Heart left ventricle (tissue), 16 donors: Measurements from ENCODE around the gene RBM20. TPM values are rescaled to one million over a fixed set of nuclear protein-coding genes. Genes with fewer than 3 reads are reported as not detected.

Experiments used
- ATAC-seq, 4 donors: fragments of 200-7000 bp; cut with Tn5 transposase; one replicate each; pipeline ENCODE4 v1.9.1; 2020 to 2022; ENCODE audit warnings: moderate library complexity in 4 of 4, mild to moderate bottlenecking in 3 of 4, moderate number of reproducible peaks in 1 of 4
- DNase-seq, 5 donors: peaks; one replicate each; pipeline ENCODE4 v3.0.0-alpha.2; 2020
- H3K27ac ChIP-seq, 12 donors: fragments of 200-600 bp; sonication (generic) in 4 of 12; one replicate each; pipeline versions ENCODE4 v1.5.0 to v1.8.0; 2016 to 2022; ENCODE audit warnings: mild to moderate bottlenecking in 2 of 12
- H3K27me3 ChIP-seq, 9 donors: fragments of 200-600 bp; sonication (generic) in 2 of 9; one replicate each; pipeline versions ENCODE4 v1.5.1 to v1.8.0; 2016 to 2022; ENCODE audit warnings: mild to moderate bottlenecking in 3 of 9
- H3K36me3 ChIP-seq, 9 donors: fragments of 200-600 bp; sonication (generic) in 2 of 9; one replicate each; pipeline versions ENCODE4 v1.5.0 to v1.8.0; 2018 to 2022; ENCODE audit warnings: mild to moderate bottlenecking in 2 of 9
- H3K4me1 ChIP-seq, 12 donors: fragments of 200-600 bp; sonication (generic) in 4 of 12; one replicate each; pipeline versions ENCODE4 v1.5.0 to v1.8.0; 2016 to 2022; ENCODE audit warnings: mild to moderate bottlenecking in 3 of 12
- H3K4me3 ChIP-seq, 12 donors: fragments of 200-600 bp; sonication (generic) in 4 of 12; one replicate each; pipeline versions ENCODE4 v1.5.0 to v1.8.0; 2017 to 2022; ENCODE audit warnings: mild to moderate bottlenecking in 9 of 12, moderate library complexity in 4 of 12
- H3K9me3 ChIP-seq, 12 donors: fragments of 200-600 bp; sonication (generic) in 4 of 12; one replicate each; pipeline versions ENCODE4 v1.5.0 to v1.8.0; 2016 to 2022; ENCODE audit warnings: mild to moderate bottlenecking in 1 of 12
- POLR2A ChIP-seq, 2 donors: fragments of 450-650 bp; IDR thresholded peaks; one replicate each; pipeline ENCODE4 v1.6.1; 2017; ENCODE audit warnings: antibody characterized with exemption in 2 of 2, mild to moderate bottlenecking in 2 of 2, moderate library complexity in 2 of 2
- WGBS, 4 donors: extraction: QIAGEN DNeasy Blood & Tissue Kit in 2 of 4; methylation state at CpG; one replicate each; pipeline versions ENCODE4 v1.1.5 to v1.1.7; 2013 to 2018; 5-methylcytosine and 5-hydroxymethylcytosine counted together
- intact Hi-C, 10 donors: fragments of 100-400 bp; cut with DNase I; formaldehyde crosslinking; loops; one replicate each; pipeline versions ENCODE4 v1.11.1 to v1.14.2; 2022
- polyA plus RNA-seq, 2 donors: library from polyadenylated mRNA; stranded (reverse); fragments of 200-250 nt; gene quantifications; one replicate each; pipeline ENCODE4 v1.2.3, GENCODE V29; 2013
- total RNA-seq, 9 donors: library from RNA; depleted of rRNA in 2 of 9; stranded (reverse); fragments of >200 nt in 2 of 9; fragmentation: NEBNext Ultra II Directional in 3 of 9; extraction: Animal tissue kit (Norgen Biotek cat#: 25700) in 3 of 9; gene quantifications; one replicate each; pipeline versions ENCODE4 v1.1.0 to v1.2.4, GENCODE V29; 2016 to 2023
- TF ChIP-seq, protein P1 (sequence below), 12 donors: fragments of 200-600 bp; sonication (generic) in 4 of 12; IDR thresholded peaks; one replicate each; pipeline versions ENCODE4 v1.5.0 to v1.8.0; 2018 to 2022; ENCODE audit warnings: antibody characterized with exemption in 12 of 12, mild to moderate bottlenecking in 5 of 12
- donor health status: ischemic (EF 13 %, LVEDD 7.1; RV severe dilation, severe dysfunction).
- donor health status: healthy with polysubstance abuse.
- donor health status: DM: no; HTN: yes; CAD: no.
- donor health status: DM: no; HTN: no; CAD: no.
- donor health status: ischemic (EF 25% LVEDD 6.9; RV normal size, moderate dysfunction).
- donor health status: ischemic (EF 25% LVEDD 5.7; RV mildly dilated, moderate dysfunction).
- donor health status: healthy.
- donor health status: DM: yes; HTN: yes; CAD: no.
- donor health status: ischemic (EF 35%, LVEDD 5.7; RV mildly dilated, moderate dysfunction).
- donor health status: nonischemic (EF 11% LVEDD 7.7; RV severe dilation, severe dysfunction).
- donor health status: DM: yes; HTN: yes; CAD: no.
- donor health status: PGD.
- donor health status: ischemic (EF 29% LVEDD 5.4; RV normal size, mild dysfunction).
- donor health status: nonischemic (EF 23%, LVEDD 6.1; RV moderate dilation, normal function).

RBM20 gene
- total and polyA plus RNA-seq, 11 donors: 29.9 to 152 (median 91.2) TPM

DNA sequence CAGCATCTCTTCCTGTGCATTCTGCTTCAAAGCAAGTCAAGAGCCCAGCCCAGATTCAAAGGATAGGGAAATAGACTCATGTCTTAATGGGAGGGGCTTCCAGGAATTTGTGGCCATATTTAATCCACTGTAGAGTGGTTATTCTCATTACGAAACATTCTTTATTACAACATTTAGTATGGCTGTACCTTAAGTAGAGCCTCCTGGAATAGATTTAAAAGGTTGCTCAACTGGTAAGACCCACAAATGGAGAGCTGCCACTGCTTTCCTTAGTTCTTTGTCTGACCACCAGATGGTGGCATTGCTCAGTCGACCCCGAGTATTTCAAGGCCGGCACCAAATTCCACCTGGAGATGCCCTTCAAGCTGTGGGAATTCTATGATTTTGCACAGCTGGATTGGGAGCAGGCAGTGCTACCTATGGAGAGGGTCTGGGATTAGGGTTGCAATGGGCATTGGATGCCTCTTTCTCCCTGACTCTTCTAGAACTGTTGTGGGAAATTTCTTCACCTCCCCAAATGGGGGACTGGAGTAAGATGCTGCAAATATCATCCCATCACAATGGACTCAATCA is 102.2 kb downstream of the RBM20 start:
- DNase-seq: peak in 3 of 5 donors; percentile 55 to 59 (median 55)

DNA sequence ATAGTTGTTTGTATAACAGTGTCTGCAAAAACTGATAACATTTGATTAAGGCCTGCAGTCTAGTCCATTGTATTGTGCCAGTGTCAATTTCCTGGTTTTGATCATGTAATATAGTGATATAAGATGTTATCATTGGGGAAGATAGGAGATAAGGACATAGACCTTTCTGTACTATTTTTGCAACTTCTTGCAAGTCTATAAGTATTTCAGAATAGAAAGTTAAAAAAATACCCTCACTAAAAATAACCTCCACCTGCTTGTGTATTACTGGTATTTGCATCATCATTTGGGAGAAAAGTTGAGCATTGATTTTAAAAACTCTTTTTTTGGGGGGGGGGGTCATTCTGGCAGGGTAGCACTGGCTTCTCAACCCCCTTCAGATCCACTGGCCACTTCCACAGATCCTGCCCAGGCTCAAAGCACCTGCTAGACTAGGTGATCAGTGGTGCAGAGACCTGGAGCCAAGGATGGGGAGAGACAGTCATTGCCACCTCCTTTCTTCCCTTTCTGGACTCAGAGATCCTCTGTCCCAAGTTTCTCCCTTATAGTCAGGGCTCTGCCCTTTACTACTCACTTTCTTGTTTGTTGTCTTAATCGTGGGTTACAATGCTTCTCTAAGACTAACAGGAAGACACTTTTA is 103.0 kb downstream of the RBM20 start:
- H3K27ac ChIP-seq: peak overlapping the region in 11 of 12 donors; percentile 23 to 75 (median 59)
- H3K36me3 ChIP-seq: no peaks in the 10 kb centered on the region
- no peak overlapping the region for H3K4me3 ChIP-seq
- TF ChIP-seq, protein P1, sequence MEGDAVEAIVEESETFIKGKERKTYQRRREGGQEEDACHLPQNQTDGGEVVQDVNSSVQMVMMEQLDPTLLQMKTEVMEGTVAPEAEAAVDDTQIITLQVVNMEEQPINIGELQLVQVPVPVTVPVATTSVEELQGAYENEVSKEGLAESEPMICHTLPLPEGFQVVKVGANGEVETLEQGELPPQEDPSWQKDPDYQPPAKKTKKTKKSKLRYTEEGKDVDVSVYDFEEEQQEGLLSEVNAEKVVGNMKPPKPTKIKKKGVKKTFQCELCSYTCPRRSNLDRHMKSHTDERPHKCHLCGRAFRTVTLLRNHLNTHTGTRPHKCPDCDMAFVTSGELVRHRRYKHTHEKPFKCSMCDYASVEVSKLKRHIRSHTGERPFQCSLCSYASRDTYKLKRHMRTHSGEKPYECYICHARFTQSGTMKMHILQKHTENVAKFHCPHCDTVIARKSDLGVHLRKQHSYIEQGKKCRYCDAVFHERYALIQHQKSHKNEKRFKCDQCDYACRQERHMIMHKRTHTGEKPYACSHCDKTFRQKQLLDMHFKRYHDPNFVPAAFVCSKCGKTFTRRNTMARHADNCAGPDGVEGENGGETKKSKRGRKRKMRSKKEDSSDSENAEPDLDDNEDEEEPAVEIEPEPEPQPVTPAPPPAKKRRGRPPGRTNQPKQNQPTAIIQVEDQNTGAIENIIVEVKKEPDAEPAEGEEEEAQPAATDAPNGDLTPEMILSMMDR (IDR thresholded peaks at IDR 0.05): no peak
- TF ChIP-seq POLR2A (IDR thresholded peaks at IDR 0.05): no peak
- H3K9me3 ChIP-seq: peaks cover 0 to 13% (median 2%) of the 10 kb centered on the region in 12 donors
- H3K27me3 ChIP-seq: no peaks in the 10 kb centered on the region
- H3K4me1 ChIP-seq: peaks cover 2 to 68% (median 29%) of the 10 kb centered on the region in 12 donors
- DNase-seq (no peak), ATAC-seq (no peak)
- intact Hi-C loops: loop anchor here in 9 of 10 donors (1.0 to 10.0 kb wide), 7 partner anchors 35 to 146 kb away; partner anchors contain the start of gene PDCD4 (in 3 of the 9)
- WGBS, 4 donors: 6 to 15% (median 13%) methylated on average over 1 of the region's 1 CpG

More for the DNA sequence above, 102.2 kb downstream of the RBM20 start:
- intact Hi-C loops: loop anchor here in 9 of 10 donors (1.0 to 10.0 kb wide), 7 partner anchors 36 to 147 kb away; partner anchors contain the start of gene PDCD4 (in 3 of the 9)
- H3K4me3 ChIP-seq: no peak overlapping the region
- no peaks in the 10 kb centered on the region for H3K27me3 ChIP-seq
- 1 to 7% (median 5%) methylated on average over 4 of the region's 4 CpGs for WGBS, 4 donors
- peaks cover 0 to 13% (median 2%) of the 10 kb centered on the region in 12 donors for H3K9me3 ChIP-seq
- H3K4me1 ChIP-seq: peaks cover 2 to 72% (median 31%) of the 10 kb centered on the region in 12 donors
- no peaks in the 10 kb centered on the region for H3K36me3 ChIP-seq
- no peak for TF ChIP-seq POLR2A (IDR thresholded peaks at IDR 0.05)
- TF ChIP-seq, protein P1 (IDR thresholded peaks at IDR 0.05): peak; percentile 66 to 88 (median 82)
- H3K27ac ChIP-seq: peak overlapping the region in 9 of 12 donors; percentile 15 to 86 (median 53)
- ATAC-seq: peak; percentile 32 to 60 (median 58)

DNA sequence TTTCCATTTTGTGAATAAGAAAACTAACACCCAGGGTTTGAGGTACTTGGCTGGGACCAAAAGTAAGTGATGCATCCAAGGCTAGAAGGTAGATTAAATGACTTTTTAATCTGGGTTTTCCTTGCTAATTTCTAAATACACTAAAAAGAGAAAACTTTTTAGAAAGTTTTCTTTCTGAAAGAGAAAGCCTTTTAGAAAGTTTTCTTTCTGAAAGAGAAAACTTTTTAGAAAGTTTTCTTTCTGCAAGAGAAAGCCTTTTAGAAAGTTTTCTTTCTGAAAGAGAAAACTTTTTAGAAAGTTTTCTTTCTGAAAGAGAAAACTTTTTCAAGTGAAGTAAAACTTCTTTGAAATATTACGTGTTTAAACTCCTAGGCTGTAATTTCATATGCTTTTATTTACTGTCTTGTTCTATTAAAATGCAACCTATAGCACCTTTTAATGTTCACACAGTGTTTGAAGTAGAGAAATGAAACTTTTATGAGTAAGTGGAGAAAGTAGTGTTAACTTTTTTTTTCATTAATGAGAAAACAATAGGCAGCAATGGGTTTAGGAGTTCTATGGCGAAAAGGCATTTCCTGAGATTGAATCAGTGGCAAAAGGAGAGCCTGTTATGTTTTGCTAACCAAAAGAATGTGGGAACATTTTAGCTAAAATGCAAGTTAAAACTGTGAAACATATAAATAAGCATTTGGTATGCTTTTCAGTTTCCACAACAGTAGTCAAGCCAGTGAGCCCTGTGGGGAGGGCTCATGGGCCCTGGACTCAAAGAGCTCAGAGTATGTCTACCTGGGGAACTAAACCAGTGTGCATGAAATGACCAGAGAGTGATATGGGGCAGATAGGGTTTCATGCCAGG is 103.7 kb downstream of the RBM20 start:
- ATAC-seq (no peak), DNase-seq (no peak)
- WGBS, 4 donors: 57 to 71% (median 66%) methylated on average over 2 of the region's 2 CpGs
- TF ChIP-seq, protein P1 (IDR thresholded peaks at IDR 0.05): no peak
- Histone ChIP-seq H3K36me3 (no peaks in the 10 kb centered on the region), H3K27ac (peak overlapping the region; percentile 33 to 75 (median 68)), H3K4me3 (no peak overlapping the region), H3K27me3 (no peaks in the 10 kb centered on the region), H3K9me3 (peaks cover 0 to 13% (median 2%) of the 10 kb centered on the region in 12 donors), H3K4me1 (peaks cover under 1 to 64% (median 28%) of the 10 kb centered on the region in 12 donors)
- intact Hi-C loops: loop anchor here in 8 of 10 donors (2.0 to 10.0 kb wide), 6 partner anchors 34 to 145 kb away; partner anchors contain the start of gene PDCD4 (in 3 of the 8)
